Measurements from ENCODE around the gene FYN.
"Not testable (repeated sequence)": the region's sequence is repeated elsewhere in the genome, so short reads cannot be mapped to it uniquely, and the experiment has no call there.

FYN gene

DNA sequence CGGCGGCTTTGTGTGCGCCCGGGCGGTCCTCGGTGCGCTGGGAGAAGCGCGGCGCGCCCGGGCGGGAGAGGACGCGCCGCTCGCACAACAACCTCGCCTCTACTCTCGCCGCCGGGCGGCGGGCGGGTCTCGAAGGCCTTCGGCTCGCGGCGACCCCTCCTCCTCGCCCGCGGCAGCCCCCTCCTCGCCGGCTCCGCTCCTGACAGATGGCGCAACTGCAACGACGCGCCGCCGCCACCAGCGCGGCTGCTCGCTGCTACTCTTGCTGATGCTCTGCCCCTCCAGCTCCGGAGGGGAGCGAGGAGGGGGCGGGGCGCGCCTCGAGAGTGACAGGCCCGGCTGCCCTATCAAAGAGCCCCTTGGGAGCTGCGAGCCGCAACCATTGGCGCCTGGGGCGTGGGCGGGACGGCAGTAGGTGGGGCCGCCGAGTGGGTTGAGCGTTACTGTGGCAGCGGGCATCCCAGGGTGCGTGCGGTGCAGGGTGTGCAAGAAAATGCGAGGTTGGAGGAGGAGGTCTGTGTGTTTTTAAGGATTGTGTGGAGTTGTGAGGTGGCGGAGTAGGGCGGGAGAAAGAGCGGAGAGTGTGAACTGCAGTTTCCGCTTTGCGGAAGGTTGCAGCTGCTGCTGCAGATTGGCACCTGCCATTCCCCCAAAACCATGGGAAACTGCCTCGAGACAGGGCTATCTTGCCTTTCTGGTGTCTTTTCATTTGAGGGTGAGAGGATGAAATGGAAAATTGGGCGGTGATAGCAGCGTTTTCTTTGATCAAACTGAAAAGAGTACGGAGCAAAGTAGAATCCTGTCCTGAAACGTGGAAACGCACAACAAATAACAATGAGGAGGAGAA, at the start of gene FYN:
Gene FYN (minus strand): TSS at position 275 of the 847 bp plus-strand sequence. CDS start 153,401 bp downstream, outside the sequence.
- DNase-seq: peak; percentile 98 to 100 (median 99)
- intact Hi-C loops (cut with DNase I): loop anchor here (5.0 to 10.0 kb wide), 3 partner anchors 111 to 161 kb away; no protein-coding TSS in a partner anchor

DNA sequence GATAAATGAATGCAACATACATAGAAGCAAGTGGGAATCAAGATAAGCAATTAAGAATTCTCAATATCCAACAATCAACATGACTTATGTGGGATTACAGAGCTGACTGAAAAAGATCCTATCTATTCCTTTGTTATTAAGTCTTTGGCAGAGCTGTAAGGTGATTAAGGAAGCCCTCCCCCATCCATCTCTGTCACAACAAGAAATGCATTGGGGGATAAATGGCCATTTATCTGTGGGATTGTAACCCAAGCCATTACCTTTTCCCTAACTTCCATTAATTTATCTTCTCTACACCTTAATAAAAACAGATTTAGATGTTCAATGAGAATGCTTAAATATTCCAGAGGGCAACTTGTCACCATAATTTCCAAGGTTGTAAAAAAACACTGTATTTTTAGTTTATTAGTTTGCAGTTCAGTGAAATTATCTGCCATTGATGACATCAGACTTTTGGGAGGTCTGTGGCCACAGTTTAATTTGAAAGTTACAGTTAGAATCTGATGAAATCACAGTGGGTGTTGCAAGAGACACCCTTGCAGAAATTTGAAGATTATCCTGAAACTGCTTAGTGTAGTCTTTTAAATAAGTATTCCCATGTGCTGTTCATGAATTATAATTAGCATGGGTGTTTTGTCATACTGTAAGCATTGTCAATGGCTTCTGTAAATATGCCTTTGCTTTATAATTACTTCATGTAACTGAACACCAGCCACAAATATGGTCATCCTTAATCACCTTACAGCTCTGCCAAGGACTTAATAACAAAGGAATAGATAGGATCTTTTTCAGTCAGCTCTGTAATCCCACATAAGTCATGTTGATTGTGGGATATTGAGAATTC, 49.4 kb upstream of the FYN start:
- no peak for DNase-seq
- intact Hi-C loops (cut with DNase I): no loop called here

DNA sequence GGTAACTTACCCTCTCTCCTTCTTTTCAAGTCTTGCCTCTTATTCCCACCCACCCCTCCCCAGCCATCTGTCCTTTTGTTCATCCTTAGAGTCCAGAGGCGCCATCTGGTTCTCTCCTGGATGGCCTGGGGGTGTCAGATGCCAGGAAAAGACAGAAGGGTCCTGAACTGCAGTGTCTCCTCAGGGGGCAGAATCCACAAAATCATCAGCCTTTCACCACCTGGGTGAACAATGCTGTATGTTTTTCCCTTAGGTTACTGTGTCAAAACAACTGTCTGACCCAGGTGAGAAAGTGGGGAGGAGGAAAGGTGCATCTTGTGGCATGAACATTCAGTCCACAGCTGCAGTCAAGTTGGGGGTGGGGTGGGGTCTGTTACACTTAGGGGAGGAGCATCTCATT, 47.9 kb upstream of the FYN start:
- intact Hi-C loops (cut with DNase I): no loop called here
- no peak for DNase-seq

DNA sequence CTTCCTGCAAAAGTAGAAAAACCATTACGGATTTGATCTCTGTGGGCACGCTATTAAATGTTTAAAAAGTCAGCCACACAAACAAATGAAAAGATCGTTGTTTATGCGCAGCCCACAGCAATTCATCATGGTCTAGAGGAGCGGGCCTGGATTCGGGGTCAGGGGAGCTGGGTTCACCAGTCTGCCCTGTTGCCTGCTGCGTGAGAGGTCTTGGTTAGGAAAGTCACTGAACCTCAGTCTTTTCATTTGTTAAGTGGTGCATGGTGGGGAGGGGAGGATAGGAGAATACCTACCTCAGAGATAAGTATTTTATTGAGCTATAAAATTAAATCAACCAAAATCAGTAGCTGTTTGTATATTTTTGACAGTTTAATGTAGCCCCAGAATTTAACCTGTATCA, 47.3 kb upstream of the FYN start:
- intact Hi-C loops (cut with DNase I): no loop called here
- no peak for DNase-seq

DNA sequence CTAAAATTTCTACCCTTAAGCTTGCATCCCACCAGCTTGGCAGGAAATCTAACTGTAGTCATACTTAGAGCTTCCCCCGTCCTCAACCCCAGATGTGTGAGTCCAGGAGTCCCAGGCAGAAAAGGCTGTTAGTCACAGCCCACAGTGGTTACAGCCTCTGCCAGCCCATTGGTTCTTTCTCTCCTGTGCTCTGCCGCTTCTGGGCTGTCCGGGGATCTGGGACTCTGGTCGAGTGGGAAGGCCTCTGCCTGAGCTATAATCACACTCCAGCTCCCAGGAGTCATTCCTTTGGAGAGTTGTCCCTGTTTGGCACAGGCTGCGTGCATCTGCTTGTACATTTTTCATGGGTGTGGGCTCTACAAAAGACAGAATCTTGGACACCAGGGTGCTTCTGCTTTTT, 45.6 kb upstream of the FYN start:
- no peak for DNase-seq
- intact Hi-C loops (cut with DNase I): no loop called here

DNA sequence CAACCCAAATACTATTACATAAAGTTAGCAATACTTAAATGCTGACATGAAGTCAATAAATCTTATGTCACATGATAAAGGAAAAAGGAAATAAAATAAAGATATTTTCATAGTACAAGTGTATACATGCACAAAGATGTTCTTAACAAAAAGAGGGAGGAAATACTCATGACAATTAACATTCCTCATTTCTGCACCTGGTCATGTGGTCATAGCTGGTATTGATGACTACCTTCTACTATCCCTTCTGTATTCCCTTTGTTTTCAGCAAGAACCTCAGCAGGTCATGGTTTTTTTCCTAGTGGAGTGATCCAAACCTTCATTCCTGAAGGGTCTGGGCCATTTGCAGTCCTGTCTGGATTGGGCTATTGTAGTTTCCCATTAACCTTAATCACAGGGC, 43.5 kb upstream of the FYN start:
- DNase-seq: no peak
- intact Hi-C loops (cut with DNase I): no loop called here

DNA sequence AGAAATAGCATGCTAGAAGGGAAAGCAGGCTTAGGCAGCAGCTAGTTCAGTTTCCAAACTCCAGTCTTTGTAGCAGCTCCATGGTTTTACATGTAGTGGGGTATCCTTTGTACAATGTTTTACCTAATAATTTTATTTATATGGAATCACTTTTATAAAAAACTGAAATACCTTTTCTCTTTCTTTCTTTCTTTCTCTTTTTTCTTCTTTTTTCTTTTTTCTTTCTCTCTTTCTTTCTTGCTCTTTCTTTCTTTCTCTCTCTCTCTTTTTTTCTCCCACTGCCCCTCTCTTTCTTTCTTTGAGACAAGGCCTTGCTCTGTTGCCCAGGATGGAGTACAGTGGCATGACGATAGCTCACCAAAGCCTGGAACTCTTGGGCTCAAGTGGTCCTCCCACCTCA, 41.4 kb upstream of the FYN start:
- DNase-seq: no peak
- intact Hi-C loops (cut with DNase I): no loop called here

DNA sequence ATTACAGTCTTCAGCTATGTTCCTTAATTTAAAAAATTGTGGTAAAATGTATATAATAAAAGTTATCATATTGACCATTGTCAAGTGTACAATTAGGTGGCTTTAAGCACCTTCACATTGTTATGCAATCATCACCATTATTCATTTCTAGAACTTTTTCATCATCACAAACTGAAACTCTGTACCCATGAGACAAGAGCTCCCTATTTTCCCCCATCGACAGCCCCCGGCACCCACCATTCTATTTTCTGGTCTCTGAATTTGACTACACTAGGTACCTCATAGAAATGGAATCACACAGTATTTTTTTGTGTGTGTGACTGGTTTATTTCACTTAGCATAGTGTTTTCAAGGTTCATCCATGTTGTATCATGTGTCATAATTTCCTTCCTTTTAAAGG, 39.7 kb upstream of the FYN start:
- DNase-seq: no peak
- intact Hi-C loops (cut with DNase I): no loop called here

DNA sequence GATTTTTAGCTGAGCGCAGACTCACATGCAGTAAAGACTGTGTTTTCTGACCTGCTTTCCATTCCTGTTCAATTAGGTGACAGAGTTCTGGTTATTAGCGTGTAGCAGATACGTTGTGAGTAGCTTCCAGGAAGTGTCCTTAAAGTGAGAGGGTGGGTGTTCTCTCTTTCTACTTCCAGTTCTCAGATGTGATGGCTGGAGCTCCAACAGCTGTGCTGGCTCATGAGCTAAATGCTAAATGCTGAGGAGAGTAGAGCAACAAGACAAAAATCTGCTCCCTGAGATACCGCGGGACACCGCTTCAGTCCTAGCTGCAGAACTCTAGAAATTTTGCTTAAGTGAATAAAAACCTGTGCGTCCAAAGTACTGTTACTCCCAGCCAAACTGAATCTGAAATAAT, 38.2 kb upstream of the FYN start:
- intact Hi-C loops (cut with DNase I): no loop called here
- no peak for DNase-seq

DNA sequence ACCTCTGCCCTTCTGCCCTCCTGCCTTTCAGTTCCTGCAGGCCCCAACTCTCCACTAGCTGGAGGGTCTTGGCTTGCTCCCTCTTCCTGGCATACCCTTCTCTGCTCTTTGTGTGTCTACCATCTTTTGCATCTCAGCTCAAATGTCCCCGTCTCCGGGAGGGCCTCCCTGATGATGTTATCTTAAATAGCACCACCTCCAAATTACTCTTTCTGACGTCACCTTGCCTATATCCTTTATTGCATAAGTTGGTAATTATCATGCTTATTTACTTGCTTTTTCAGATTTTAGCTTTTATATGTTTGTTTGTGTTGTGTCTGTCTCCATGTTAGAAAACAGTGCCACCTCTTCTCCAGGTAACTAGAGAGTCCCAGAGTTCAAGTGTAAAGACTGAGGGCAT, 36.0 kb upstream of the FYN start:
- no peak for DNase-seq
- intact Hi-C loops (cut with DNase I): no loop called here

DNA sequence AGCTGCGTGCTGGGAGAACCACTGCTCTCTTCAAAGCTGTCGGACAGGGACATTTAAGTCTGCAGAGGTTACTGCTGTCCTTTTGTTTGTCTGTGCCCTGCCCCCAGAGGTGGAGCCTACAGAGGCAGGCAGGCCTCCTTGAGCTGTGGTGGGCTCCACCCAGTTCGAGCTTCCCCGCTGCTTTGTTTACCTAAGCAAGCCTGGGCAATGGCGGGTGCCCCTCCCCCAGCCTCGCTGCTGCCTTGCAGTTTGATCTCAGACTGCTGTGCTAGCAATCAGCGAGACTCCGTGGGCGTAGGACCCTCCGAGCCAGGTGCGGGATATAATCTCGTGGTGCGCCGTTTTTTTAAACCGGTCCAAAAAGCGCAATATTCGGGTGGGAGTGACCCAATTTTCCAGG, 35.1 kb upstream of the FYN start:
- intact Hi-C loops (cut with DNase I); DNase-seq: not testable (repeated sequence)

DNA sequence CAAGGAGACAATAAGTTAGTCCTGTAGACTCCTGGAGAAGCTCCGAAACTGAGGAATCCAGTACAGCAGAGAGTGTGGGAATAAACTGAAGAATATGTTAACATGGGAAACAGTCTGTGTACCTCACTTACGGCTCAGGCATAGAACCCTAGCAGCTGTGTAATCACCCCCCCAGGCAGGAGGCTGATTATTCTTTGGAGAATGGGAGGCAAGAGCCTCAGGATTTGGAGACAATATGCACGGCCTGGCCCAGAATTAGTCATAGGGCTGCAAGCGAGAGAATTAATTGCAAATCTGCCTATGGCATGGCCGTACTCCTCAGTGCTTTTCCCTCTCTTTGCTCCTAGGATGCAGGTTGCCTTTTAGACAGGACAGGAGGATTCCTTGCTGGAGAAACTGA, 27.5 kb upstream of the FYN start:
- intact Hi-C loops (cut with DNase I): no loop called here
- DNase-seq: no peak

DNA sequence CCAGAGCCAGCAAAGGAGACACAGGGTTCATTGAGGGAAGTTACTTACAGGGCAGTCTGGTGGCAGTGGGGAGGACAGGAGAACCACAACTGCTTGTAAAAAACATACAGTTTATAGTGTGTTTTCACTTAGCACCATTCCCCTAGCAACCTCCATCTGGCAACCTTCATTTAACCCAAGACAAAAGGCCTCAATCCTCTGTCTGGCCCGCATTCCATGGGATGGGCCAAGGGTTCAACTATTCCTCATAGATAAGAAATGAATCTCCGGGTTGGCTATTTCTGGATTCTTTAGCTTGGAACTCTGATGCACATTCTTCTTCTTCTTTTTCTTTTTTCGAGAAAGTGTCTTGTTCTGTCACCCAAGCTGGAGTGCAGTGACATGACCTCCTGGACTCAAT, 26.3 kb upstream of the FYN start:
- intact Hi-C loops (cut with DNase I): no loop called here
- DNase-seq: no peak

DNA sequence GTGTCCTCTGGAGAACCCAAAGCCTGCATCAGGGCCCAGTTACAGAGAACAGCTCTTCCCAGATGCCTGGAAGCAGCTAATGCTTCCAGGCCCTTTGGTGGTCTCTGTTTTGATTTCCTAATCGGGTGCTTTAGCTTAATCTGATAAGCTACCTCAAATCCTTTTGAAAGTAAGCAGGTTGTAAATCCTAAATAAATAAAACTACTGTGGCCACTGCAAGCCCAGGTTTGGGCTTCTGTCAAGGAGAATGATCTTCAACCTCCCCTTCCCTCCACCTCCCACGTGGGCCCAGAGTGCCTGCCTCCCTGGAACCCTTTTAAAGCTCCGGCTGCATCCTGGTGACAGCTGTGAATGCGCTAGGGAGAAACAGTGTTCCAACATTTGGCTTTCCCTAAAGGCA, 25.2 kb upstream of the FYN start:
- DNase-seq: no peak
- intact Hi-C loops (cut with DNase I): no loop called here

DNA sequence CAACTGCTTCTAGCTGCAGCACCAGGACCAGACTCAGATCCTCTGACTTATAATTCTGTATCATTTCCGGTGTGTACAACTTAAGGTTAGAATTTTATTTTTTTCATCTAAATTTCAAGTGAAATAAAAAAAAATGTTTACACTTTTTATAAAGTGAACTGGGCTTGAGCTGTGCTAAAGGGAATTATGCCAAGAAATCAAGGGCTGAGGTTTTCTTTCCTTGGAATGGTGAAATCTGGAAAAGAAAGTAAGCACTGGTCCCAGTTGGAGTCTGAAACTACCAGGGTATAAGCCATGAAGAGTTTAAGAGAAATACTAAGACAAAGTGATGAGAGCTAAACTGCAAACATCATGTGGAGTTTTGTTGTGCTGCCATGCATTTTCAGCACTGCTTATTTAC, 21.7 kb upstream of the FYN start:
- intact Hi-C loops (cut with DNase I): no loop called here
- no peak for DNase-seq

DNA sequence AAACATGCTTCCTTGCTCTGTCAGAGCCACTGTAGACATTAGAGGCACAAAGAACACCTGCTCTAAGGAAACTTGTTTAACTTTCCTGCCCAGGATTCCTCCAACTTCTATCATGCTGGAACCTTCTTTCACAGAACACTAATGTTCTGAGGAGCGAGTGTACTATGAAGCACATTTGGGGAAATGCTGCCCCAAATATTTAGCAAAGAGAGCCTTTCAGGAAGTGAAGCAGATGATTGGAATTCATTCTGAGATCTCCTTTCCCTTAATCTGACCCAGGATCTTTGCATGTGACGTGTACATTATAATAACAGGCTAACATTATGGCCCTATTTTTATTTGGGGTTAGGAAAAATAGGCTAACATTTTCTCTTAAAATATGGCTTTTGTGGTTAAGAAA, 21.0 kb upstream of the FYN start:
- DNase-seq: no peak
- intact Hi-C loops (cut with DNase I): no loop called here

DNA sequence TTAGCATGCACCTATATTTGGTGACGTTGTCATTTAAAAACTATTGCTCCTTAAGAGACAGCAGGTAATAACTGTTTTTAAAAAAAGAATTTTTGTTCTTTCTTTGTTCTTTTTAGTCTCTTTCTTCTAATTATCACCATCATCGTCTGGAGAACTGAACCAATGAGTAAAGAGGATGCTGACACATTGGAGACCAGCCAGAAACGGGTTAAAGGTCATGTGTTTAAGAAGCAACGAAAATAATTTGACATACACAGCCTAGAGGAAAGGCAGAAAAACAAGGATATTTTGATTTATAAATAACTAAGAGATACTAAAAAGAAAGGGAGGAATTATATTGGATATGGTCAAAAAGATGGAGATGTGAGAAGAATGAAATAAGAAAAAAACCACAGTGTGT, 19.2 kb upstream of the FYN start:
- intact Hi-C loops (cut with DNase I): no loop called here
- DNase-seq: no peak

DNA sequence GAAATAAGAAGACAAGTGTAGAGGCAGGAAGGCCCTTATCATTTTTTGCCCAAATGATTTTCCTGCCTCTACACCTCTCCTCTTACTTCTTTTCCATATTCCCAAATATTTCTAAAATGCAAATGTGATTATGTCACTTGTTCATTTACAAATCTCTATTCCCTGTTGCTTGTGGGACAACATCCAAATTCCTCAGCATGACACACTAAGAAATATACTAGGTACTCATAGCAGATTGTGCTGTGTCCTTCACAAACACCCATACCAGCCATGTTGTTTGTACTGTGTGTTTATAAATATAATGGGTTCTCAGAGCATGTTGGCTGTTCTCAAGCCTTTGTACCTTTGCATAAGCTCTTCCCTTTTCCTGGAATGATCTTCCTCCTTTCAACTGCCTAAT, 17.7 kb upstream of the FYN start:
- intact Hi-C loops (cut with DNase I): no loop called here
- no peak for DNase-seq

DNA sequence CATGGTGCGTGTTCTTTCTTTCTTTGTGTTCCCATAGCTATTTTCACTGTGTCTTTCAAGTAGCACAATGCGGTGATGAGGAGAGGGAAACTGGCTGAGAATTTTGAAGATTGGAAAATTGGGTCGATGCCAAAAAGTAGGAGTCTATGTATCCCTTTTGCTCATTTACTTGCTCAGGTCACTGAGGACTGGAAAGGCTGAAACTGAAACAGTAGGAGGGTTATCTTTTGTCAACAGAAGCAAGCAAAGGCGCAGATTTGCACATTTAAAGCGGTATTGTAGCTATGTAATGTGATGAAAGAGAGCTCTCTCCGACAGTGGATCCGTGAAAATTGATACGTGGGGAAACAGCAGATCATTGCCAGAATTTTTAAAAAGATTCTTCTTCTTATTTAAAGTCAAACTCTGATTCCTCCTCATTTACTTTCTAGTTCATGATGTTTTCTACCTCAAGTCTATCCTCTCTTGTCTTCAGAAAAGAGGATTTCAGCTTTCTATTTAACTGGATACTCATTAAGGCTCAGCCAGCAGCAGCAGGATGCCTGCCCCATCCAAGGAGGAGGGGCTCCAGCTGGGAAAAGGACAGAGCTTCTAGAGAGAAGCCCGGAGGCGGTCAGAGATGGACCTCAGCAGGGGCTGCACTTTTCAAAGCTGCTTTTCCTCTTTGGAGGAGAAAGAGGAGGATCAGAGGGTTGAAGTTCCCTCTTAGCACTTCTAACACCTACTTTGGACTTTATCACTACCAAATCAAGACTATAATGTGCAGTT, 15.9 kb upstream of the FYN start:
- peak in 39 of 42 donors; percentile 14 to 77 (median 43) for DNase-seq

DNA sequence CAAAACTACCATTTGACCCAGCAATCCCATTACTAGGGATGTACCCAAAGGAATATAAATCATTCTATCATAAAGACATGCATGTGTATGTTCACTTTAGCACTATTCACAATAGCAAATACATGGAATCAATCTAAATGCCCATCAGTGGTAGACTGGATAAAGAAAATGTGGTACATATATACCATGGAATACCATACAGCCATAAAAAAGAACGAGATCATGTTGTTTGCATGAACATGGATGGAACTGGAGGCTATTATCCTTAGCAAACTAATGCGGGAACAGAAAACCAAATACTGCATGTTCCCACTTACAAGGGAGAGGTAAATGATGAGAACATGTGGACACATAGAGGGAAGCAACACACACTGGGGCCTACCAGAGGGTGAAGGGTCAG, 13.5 kb upstream of the FYN start:
- DNase-seq; intact Hi-C loops (cut with DNase I): not testable (repeated sequence)

More for the DNA sequence above, 15.9 kb upstream of the FYN start:
- intact Hi-C loops (cut with DNase I): no loop called here
